Gastrocnemius medialis (tissue), 4 donors: ENCODE measurements around the gene SLC12A3. TPM values are rescaled to one million over a fixed set of nuclear protein-coding genes. Genes with fewer than 3 reads are reported as not detected.

Experiments
- ATAC-seq, 2 donors: fragments of 150-250 bp; one replicate each; pipeline ENCODE4 v1.9.1; 2016
- DNase-seq, 2 donors: peaks; one replicate each; pipeline ENCODE4 v3.0.0-alpha.2; 2019
- H3K27ac ChIP-seq, 4 donors: fragments of 200-600 bp; sonication (generic); 1 replicate in 1 of 4; 2 replicates in 3 of 4; pipeline ENCODE4 v1.5.1; 2016 to 2018; ENCODE audit warnings: mild to moderate bottlenecking in 2 of 4, moderate library complexity in 1 of 4
- H3K27me3 ChIP-seq, 3 donors: fragments of 200-600 bp; sonication (generic) in 2 of 3; 1 replicate in 1 of 3; 2 replicates in 2 of 3; pipeline versions ENCODE4 v1.5.1 to v1.6.0; 2016 to 2019; ENCODE audit warnings: mild to moderate bottlenecking in 1 of 3, moderate library complexity in 1 of 3
- H3K36me3 ChIP-seq, 2 donors: fragments of 200-600 bp; sonication (generic) in 1 of 2; one replicate each; pipeline ENCODE4 v1.5.1; 2017 to 2018
- H3K4me1 ChIP-seq, 2 donors: fragments of 200-600 bp; sonication (generic) in 1 of 2; one replicate each; pipeline ENCODE4 v1.5.1; 2016 to 2017; ENCODE audit warnings: mild to moderate bottlenecking in 2 of 2
- H3K4me3 ChIP-seq, 4 donors: fragments of 200-600 bp; sonication (generic) in 3 of 4; 1 replicate in 1 of 4; 2 replicates in 3 of 4; pipeline ENCODE4 v1.5.1; 2016 to 2019; ENCODE audit warnings: mild to moderate bottlenecking in 2 of 4
- H3K9me3 ChIP-seq, 3 donors: fragments of 200-600 bp; sonication (generic) in 2 of 3; 1 replicate in 1 of 3; 2 replicates in 2 of 3; pipeline ENCODE4 v1.5.1; 2016 to 2019
- CTCF ChIP-seq, 5 experiments: fragments of 450-650 bp in 3 of 5; fragments of 200-600 bp in 2 of 5; sonication (generic) in 2 of 5; IDR thresholded peaks in 4 of 5; conservative IDR thresholded peaks in 1 of 5; 1 replicate in 4 of 5; 2 replicates in 1 of 5; pipeline ENCODE4 v1.5.1; 2016 to 2019; ENCODE audit warnings: antibody characterized with exemption in 5 of 5, mild to moderate bottlenecking in 3 of 5, moderate library complexity in 3 of 5
- POLR2A ChIP-seq, 2 donors: fragments of 450-650 bp; IDR thresholded peaks; one replicate each; pipeline ENCODE4 v1.6.1; 2017; ENCODE audit warnings: antibody characterized with exemption in 2 of 2, mild to moderate bottlenecking in 2 of 2, moderate library complexity in 2 of 2
- in situ Hi-C, 4 donors: fragments of 200-750 bp; cut with MboI; loops; one replicate each; pipeline versions ENCODE4 v1.15.0 to v1.8.0; 2017; ENCODE audit warnings: low sequenced_read_pairs in 4 of 4
- intact Hi-C: fragments of 100-400 bp; cut with DNase I; formaldehyde crosslinking; loops from one replicate; pipeline ENCODE4 v1.15.1; 2023; ENCODE audit warnings: low total_unique reads
- total RNA-seq, 4 donors: library from RNA; depleted of rRNA; stranded (reverse); fragments of >200 nt; gene quantifications; one replicate each; pipeline versions ENCODE4 v1.1.0 to v1.2.3, GENCODE V29; 2016

SLC12A3 gene
- total RNA-seq, 4 donors from 2014 or later, result not detected

- H3K4me3 ChIP-seq, result peak overlapping the region; percentile 84 to 99 (median 93)
- TF ChIP-seq CTCF (IDR thresholded peaks at IDR 0.05 in 4 of 5, conservative IDR thresholded peaks at IDR 0.05 in 1 of 5), result no peak
- DNase-seq, result no peak
- H3K27ac ChIP-seq, result peak overlapping the region; percentile 96 to 100 (median 98)
- peaks cover 30 to 38% of the 10 kb centered on the region in 2 donors for H3K4me1 ChIP-seq
- intact Hi-C loops (loop anchor here (2.0 to 10.0 kb wide), 6 partner anchors 56 to 515 kb away; partner anchors contain the start of genes CIAPIN1, COQ9, MT1X and NLRC5), in situ Hi-C loops (no loop called here)
- H3K9me3 ChIP-seq, result no peaks in the 10 kb centered on the region
- peak; percentile 0 to 2 for ATAC-seq
- H3K27me3 ChIP-seq, result no peaks in the 10 kb centered on the region
- H3K36me3 ChIP-seq, result peaks cover 0 to 13% of the 10 kb centered on the region in 2 donors
Observed at GRCh38 chr16:56931271-56931891, 66.4 kb downstream of the SLC12A3 start.

GRCh38 chr16:56931892-56932720 lies 67.1 kb downstream of the SLC12A3 start, which contains the start of gene HERPUD1:
Gene HERPUD1 (plus strand): TSS chr16:56932142. CDS start chr16:56932245, 103 bp downstream.
- in situ Hi-C loops (no loop called here), intact Hi-C loops (loop anchor here (1.0 to 10.0 kb wide), 9 partner anchors 55 to 515 kb away; partner anchors contain the start of genes CIAPIN1, COQ9, MT1X and MT2A)
- no peaks in the 10 kb centered on the region for H3K9me3 ChIP-seq
- H3K36me3 ChIP-seq, result peaks cover 0 to 20% of the 10 kb centered on the region in 2 donors
- peak in 2 of 5 experiments; percentile 10 to 25 for TF ChIP-seq CTCF (IDR thresholded peaks at IDR 0.05 in 4 of 5, conservative IDR thresholded peaks at IDR 0.05 in 1 of 5)
- TF ChIP-seq POLR2A (IDR thresholded peaks at IDR 0.05), result peak; percentile 95 to 100
- H3K27me3 ChIP-seq, result no peaks in the 10 kb centered on the region
- peaks cover 30 to 38% of the 10 kb centered on the region in 2 donors for H3K4me1 ChIP-seq
- DNase-seq (peak; percentile 98 to 99), ATAC-seq (peak; percentile 77 to 83)
- H3K27ac ChIP-seq, result peak within 1 kb of the TSS; percentile 96 to 100 (median 98)
- peak within 1 kb of the TSS; percentile 84 to 99 (median 93) for H3K4me3 ChIP-seq

DNA sequence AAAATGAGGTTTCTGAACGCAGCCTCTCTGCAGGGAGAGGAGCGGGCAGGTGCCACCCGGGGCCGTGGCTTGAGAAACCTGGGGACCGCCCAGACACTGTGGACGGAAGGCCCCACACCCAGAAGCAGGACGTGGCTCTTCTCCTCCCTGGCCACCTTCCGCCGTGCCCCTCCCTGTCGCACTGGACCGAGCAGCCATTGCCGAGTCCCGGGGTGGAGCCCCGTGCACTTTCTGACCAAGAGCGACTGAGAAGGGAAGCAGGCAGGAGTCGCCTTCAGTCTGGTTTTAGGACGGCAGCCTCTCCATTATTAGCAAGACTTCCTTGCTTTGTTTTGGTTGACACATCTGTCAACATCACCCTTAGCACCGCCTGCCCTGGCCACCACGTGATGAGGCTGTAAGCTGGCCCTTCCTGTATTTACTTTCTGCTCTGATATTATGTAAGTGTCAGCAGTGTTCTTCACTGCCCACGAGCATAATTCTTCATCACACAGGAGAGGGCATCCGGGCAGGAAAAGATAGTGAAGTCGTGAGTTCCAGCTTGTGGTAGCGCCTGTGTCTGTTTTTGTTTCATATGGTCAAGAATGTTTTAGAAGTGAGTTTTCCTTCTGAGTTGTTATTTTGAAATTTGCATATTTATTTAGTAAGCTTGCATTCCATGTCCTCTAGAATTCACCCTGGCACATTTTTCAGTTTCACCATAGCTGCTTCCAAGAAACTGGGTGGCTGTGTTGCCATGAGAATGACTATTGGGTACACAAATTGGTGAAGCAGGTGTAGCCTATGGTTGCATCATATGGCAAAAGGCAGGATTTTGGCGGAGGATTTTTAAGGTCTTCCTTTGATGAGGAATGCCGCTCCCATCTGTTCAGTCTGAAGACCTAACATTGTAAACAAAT lies 68.0 kb downstream of the SLC12A3 start:
- peaks cover 30 to 38% of the 10 kb centered on the region in 2 donors for H3K4me1 ChIP-seq
- H3K9me3 ChIP-seq, result no peaks in the 10 kb centered on the region
- ATAC-seq, result peak; percentile 81 to 88
- intact Hi-C loops, result loop anchor here (1.0 to 10.0 kb wide), 8 partner anchors 54 to 418 kb away; partner anchors contain the start of genes MT1X, MT2A, NLRC5 and PSME3IP1
- in situ Hi-C loops, result no loop called here
- peak in 2 of 5 experiments; percentile 8 to 11 for TF ChIP-seq CTCF (IDR thresholded peaks at IDR 0.05 in 4 of 5, conservative IDR thresholded peaks at IDR 0.05 in 1 of 5)
- TF ChIP-seq POLR2A (IDR thresholded peaks at IDR 0.05), result peak; percentile 53 to 87
- H3K36me3 ChIP-seq, result peaks cover 1 to 29% of the 10 kb centered on the region in 2 donors
- no peaks in the 10 kb centered on the region for H3K27me3 ChIP-seq
- peak overlapping the region; percentile 84 to 99 (median 93) for H3K4me3 ChIP-seq
- peak; percentile 87 to 90 for DNase-seq
- peak overlapping the region; percentile 96 to 100 (median 98) for H3K27ac ChIP-seq
